GM21447 (cell line): ENCODE measurements around the gene REEP1.

ENCODE experiments used
- ATAC-seq: cut with Tn5 transposase; IDR thresholded peaks from one replicate; pipeline ENCODE4 v1.9.1; 2021; ENCODE audit not compliant: unreplicated experiment

REEP1 gene, protein sequence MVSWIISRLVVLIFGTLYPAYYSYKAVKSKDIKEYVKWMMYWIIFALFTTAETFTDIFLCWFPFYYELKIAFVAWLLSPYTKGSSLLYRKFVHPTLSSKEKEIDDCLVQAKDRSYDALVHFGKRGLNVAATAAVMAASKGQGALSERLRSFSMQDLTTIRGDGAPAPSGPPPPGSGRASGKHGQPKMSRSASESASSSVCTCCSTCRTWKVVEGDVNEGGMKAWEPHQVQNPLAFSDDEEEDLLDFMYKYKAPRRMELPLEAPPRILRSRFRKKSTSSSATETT

DNA sequence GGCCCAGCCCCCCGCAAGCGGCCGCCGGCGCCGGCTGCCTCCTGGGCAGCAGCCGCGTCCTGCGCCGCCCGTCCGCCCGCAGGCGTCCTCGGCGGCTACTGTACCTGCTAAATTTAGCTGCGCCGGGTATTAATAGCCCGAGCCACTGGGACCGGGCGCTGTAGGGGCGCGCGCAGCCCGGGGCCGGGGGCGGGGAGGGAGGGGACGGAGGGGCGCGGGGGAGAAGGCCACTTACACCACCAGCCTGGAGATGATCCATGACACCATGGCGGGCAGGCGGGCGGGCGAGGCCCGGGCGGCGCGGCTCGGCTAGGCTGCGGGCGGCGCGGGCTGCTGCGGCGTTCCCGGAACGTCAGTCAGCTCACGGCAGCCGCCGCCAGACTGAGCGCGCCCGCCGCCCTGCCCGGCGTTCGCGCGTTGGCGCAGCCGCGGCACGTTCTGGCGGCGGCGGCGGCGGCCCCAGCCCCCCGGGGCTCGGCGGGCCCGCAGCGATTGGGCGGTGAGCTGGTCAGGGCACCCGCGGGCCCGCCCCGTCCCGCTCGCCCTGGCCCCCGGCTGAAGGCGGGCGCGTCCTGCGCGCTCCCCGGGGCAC lies at the start of gene REEP1:
TSS of gene REEP1 (minus strand) at position 383 of the 592 bp plus-strand sequence. CDS start at position 267, 116 bp downstream.
- ATAC-seq = no peak

DNA sequence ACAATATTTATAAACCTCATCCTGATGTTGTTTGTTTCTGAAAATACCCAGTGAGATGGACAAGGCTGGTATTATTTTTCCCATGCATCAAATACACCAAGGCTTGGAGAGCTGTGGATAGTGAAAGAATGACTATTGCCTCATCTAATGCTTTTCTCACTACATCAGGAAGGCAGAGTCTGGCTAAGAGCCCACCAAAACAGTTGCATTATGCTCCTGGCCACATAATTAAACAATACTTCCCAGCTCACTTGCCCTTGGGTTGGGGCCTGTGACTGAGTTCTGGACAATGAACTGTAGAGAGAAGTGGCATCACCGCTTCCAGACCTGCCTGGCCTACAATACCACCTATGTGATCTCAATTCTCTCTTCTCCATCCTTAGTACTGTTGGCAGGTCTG lies 46.4 kb upstream of the REEP1 start:
- ATAC-seq = no peak

DNA sequence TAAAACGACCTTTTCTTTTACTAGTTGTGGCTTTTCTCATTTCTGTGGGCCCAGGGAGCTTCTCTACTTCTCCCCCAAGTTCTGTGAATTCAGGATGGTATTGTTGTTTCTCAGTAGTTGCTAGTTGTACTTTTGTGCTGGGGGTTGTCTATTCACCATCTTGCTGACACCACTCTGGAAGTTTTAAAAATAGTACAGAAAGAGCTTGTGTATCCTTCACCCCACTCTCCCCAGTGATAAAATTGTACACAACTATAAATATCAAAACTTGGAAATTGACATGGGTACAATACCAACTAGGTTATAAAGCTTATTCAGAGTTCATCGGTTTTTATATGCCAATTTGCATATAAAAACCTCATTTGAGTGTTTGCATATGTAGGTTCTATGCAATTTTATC lies 45.3 kb upstream of the REEP1 start:
- ATAC-seq = no peak

DNA sequence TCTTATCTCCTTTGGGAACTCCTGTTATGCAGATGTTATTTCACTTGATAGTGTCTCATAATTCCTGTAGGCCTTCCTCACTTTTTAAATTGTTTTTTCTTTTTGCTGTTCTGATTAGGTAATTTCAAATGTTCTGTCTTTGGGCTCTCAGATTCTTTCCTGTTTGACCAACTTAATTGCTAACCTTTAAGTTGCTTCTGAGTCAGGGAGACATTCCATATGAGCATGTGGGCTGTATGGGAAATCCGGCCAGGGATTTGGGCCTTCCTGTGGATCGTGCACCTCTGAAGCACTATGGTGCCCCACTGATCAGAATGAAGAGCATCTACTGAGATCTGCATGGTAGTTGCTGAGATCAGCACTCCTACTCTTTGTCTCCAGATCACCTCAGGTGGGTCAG lies 44.7 kb upstream of the REEP1 start:
- no peak for ATAC-seq

DNA sequence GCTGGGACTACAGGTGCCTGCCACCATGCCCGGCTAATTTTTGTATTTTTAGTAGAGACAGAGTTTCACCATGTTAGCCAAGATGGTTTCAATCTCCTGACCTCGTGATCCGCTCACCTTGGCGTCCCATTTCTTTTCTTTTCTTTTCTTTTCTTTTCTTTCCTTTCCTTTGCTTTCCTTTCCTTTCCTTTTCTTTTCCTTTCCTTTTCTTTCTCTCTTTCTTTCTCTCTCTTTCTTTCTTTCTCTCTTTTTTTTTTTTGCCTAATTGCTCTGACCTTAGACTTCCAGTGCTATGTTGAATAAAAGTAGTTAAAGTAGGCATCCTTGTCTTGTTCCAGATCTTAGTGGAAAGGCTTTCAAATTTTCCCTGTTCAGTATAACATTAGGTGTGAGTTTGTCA lies 41.0 kb upstream of the REEP1 start:
- no peak for ATAC-seq

DNA sequence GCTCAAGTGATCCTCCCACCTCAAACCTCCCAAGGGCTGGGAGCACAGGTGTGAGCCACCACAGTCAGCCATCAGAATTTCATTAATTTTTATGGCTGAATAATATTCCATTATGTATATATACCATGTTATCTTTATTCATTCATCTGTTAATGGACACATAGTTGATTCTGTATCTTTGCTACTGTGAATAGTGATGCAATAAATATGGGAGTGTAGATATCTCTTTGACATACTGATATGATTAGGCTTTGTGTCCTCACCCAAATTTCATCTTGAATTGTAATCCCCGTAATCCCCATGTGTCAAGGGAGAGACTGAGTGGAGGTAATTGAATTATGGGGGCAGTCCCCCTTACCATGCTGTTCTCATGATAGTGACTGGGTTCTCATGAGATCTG lies 38.2 kb upstream of the REEP1 start:
- no peak for ATAC-seq

DNA sequence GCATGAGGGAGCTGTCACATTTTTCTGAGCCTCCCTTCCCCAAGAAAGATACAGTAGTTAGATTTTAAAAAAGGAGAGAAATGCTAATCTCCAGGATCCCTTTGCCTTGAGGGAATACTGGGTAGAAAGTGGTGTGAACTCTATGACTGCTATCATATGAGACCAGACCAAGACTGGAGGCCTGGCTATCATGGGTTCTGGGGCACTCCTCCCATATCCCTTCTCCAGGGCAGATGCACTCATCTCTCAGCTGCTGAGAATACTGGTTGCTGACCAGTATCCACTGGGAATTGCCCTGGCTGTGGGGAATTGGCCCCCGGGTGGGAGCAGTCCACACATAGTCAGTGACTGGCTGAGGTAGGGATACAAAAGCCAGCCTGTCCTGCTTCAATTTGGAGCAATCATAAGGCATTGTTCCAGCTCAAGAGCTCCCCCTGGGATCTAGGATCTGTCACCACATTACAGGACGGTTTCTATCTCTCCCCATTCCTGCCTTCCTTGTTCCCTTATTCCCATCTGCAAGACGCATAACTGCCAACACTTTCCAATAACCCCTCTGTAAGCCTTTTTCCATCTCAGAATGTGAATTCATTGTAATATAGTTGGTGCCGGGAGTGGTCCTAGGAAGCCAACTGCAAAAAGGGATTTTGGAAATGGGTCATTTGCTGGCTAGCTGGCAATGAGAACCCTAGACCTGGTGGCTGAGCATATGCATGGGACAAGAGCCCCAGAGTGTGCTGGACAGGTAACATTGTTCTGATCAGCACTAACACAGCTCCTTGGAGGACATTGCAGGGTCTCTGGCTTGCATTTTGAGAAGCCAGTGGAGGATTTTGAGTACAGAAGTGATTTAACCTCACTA lies 35.4 kb upstream of the REEP1 start:
- ATAC-seq = no peak

DNA sequence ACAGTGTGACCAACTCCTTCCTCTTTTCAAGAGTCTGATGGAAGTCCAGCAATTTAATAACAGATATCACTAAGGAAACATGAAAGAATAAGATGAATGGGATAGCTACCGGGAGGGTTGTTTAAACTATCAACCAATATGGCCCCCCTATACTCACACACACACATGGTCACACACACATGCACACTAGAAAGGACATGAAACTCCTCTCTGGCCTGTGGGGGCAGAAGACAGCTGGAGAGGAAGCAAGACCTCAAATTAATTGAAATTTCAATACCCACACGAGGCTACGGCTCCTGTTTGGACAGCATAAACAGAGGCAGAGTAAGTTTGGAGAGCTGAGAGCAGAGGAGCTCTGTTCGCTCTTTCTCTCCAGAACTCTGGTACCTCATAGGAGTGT lies 34.7 kb upstream of the REEP1 start:
- no peak for ATAC-seq

DNA sequence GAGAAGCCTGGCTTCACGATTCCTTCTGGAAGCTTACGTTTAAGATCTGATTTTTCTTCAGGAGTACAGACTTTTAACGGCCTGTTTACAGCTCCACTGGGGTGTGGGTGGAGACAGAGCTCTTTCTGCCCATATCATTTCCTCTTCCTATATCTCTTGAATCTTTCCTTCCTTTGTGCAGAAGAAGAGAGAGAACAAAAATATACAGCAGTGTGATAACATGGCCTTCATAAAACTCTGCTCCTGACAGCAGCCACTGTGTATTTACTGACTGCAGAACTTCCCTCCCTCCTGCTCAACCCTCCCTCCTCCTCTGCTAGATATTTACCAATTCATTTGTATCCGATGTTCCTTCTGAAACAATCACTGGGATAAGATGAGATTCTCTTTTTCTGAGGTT lies 34.1 kb upstream of the REEP1 start:
- no peak for ATAC-seq

DNA sequence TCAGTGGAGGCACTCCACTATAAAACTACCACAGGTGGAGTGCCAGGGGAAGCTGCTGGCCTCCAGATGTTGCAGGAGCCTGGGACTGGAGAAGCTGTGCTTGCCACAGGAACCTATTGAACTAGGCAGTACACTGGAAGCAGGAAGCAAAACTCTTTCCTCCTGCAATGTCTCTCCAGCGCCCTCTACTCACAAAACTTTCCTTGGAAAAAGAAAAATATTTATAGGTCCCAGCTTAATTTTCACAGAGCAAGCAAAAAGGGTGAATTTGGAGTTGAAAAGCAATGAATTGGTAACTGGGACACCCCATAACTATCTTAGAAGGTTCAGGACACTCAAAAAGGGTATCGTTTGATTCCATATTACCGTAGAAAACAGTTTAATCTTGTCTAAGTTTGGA lies 33.2 kb upstream of the REEP1 start:
- no peak for ATAC-seq

DNA sequence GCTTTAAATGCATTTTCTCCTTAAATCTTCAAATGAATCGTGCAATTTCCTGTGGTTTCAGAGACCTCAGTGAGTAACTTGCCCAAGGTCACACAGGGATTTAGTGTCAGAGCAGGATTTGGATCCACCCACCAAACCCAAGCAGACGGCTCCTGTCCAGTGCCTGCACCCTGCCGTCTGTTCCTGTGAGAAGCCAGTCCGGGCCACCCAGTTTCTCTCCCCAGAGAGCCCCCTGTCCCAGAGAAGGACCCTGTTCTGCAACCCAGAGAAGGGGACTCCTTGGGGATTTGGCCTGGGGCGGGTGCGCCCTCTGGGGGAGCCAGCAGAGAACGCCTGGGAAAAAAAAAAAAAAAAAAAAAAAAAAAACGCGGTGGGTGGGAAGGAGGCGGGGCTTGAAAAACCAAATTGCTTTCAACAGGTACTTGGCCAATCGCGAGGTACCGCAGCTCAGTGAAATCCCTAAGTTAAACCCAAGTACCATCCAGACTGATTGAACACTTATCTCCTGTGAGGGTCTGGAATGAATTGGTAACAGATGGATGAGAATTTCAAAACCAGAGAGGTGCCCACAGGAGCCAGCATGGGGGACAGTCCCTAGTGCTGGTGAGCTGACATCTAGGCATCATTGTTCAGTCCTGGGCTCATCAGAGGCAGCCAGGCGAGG lies 30.9 kb upstream of the REEP1 start:
- ATAC-seq = no peak

DNA sequence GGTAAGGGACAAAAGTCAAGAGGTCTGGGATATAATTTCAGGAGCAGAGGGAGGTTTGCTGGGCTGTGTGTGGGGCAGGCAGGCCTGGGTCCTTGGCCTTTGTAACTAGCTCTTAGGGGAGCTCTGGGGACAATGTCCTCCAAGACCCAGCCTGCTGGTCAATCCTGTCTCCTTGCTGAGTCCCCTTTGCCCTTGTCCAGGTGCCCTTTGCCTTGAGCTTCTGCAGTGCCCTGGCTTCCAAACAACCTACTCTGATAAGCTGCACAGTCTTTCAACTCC lies 30.0 kb upstream of the REEP1 start:
- ATAC-seq = no peak

DNA sequence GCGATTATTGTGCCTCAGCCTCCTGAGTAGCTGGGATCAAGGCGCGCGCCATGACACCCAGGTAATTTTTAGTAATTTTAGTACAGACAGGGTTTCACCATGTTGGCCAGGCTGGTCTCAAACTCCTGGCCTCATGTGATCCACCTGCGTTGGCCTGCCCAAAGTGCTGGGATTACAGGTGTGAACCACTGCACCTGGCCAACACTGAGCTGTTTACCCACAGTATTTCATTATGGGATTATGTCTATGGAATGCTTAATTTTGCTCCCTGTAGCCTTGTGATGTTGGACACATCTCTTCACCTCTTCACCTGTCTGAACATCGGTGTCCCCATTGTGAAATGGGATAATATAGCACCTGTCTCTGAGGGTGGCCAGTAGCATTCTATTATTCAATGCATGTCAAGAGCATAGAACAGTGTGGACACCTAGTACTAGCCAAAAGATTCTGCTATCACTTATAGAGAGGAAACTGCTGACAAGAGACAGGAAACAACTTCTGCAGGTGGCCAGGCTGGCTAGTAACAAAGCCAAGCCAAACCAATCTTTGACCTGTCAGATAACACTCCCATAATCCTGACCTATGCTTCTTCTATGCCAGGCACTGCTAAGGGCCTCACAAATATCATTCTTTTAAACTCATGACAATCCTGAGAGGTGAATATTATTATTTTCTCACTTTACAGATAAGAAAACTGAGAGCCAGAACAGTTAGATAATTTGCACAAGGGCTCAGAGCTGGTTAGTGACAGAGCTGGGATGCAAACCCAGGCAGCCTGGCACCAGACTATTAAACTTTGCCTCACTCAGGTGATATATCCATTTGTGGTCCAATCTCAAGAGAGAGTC lies 29.4 kb upstream of the REEP1 start:
- no peak for ATAC-seq

DNA sequence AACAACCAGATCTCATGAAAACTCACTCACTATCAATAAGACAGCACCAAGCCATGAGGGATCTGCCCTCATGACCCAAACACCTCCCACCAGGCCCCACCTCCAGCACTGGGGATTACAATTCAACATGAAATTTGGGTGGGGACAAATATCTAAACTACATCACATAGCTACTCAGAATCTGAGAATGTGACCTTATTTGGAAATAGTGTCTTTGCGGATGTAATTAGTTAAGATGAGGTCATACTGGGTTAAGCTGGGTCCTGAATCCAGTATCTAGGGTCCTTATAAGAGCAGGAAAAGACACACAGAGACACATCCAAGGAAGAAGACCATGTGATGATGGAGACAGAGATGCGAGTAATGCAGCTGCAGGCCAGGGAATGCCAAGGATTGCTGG lies 27.5 kb upstream of the REEP1 start:
- no peak for ATAC-seq

DNA sequence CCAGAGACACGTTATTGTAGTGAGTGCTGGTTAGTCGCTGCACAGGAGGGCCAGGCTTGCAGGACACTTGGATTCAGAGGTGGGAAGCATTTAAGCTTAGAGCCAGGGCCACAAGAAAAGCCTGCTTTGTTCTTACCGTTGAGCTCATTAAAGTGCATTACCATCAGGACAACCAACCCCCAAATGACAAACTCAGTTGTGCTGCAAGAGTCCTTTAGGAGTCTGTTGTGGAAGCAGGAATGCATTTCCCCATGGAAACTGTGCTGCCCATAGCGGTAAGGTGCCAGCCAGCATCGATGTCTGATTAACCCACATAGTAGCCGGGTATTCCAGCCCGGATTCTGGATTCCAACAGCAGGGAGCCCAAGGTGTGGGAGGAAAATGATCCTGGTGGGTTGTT lies 23.4 kb upstream of the REEP1 start:
- no peak for ATAC-seq

DNA sequence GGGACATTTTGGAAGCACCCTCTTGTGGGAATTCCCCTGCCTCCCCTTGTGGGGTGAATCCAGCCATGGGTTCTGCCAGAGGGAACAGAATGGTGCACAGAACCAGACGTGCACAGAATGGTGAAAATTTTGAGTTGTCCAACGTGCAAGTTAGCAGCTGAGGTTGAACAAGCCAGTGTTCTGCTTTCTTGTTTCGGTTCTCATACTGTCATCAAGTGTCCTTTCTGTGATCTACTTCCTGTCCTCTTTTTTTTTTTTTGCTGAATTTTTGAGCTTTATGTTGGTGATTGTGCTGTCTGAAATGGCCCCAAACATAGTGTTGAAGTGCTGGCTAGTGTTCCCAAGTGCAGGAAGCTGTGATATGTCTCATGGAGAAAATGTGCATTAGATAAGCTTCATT lies 21.5 kb upstream of the REEP1 start:
- ATAC-seq = peak; percentile 96

DNA sequence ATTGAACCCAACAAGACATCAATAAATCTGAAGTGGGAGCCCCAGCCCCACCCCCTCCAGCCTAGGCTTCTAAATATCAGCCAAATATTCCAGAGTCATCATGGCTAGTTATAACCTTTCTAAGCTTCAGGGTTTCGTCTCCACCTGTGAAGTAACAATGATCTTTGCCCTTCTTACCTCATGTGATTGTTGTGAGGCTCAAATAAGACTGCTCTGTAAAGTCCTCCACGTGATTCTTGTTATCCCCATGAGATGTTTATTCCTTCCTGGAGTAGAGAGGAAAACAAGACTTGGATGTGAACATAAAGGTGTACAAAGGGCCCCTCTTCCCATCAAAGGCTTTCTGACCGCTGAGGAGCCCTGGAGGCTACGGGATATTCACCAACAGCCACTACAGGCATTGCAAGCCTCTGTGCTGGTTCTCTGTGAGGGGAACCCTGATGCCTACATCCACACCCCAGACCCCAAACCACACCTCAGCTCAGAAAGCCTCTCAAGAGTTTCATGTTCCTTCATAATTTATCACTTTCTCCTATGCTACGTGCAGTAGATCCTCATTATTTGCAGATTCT lies 20.1 kb upstream of the REEP1 start:
- ATAC-seq = no peak

DNA sequence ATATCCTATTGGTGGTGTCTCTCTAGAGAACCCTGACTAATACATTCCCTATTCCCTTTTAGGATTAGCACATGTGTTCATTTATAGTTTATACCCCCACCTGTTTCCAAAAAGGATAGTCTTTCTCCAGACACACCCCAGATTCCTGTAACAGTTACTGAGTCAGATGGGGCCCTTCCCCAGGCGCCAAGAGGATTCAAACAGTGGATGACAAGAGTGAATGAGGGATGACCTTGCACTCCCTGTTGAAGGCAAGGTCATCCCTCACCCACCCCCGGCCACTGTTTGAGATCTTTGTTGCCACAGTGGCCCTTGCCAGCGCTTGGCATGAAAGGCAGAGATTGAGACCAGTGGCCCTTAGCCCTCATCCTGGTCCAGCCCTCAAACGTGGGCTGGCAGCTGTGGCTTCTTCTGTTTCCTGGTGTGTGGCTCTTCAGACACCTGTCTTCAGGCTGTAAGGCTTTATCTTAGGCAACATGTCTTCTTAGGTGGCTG lies 15.3 kb upstream of the REEP1 start:
- ATAC-seq = no peak

DNA sequence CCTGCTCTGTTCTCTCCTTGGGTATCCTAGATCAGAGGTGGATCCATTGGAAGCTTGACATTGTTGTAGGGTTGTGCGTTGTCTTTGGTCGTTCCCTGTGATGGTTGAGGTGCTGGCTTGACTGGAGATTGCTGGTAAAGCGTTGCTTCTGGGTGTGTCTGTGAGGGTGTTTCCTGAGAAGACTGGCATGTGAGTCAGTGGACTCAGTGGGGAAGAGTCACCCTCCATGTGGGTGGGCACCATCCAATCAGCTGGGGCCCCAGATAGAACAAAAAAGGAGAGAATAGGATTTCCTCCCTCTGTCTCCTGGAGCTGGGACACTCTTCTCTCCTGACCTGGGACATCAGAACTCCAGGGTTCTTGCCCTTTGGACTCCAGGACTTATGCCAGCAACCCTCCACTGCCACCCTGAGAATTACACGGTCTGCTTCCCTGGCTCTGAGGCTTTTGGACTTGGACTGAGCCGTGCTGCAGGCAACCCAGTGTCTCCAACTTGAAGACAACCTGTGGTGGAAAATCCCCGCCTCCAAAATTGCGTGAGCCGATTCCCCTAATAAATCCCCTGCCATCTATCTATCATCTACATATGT lies 14.8 kb upstream of the REEP1 start:
- ATAC-seq = no peak

DNA sequence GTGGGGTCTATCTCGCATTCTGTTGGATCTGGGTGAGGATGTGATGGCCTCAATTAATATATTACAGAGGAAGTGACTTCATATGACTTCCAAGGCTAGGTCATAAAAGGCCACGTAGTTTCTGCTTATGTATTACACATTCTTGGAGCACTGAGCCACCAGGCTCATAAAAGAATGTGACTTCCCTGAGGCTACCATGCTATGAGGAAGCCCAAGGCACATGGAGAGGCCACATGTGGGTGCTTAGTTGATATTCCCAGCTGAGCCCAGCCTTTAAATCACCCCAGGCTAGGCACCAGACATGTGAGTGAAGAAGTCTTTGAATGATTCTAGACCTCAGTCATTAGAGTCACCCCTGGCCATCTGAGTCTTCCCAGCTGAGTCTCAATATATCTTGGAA lies 13.3 kb upstream of the REEP1 start:
- no peak for ATAC-seq
